Tibial nerve (tissue), 4 donors: Measurements from ENCODE around the gene KCNH1. TPM values are rescaled to one million over a fixed set of nuclear protein-coding genes. Genes with fewer than 3 reads are reported as not detected.
"Not testable (repeated sequence)": the region's sequence is repeated elsewhere in the genome, so short reads cannot be mapped to it uniquely, and the experiment has no call there.

Experiments used
- DNase-seq, 2 donors: peaks; one replicate each; pipeline ENCODE4 v3.0.0-alpha.2; 2019; ENCODE audit warnings: low spot score in 2 of 2
- H3K27ac ChIP-seq, 4 donors: fragments of 200-600 bp; sonication (generic) in 3 of 4; one replicate each; pipeline ENCODE4 v1.5.1; 2017 to 2019; ENCODE audit warnings: mild to moderate bottlenecking in 1 of 4
- H3K27me3 ChIP-seq, 2 donors: fragments of 200-600 bp; sonication (generic) in 1 of 2; one replicate each; pipeline versions ENCODE4 v1.5.1 to v1.6.0; 2017 to 2019
- H3K36me3 ChIP-seq, 3 donors: fragments of 200-600 bp; sonication (generic); one replicate each; pipeline ENCODE4 v1.5.1; 2018 to 2019
- H3K4me1 ChIP-seq, 4 donors: fragments of 200-600 bp; sonication (generic) in 3 of 4; one replicate each; pipeline ENCODE4 v1.5.1; 2017 to 2019
- H3K4me3 ChIP-seq, 4 donors: fragments of 200-600 bp; sonication (generic) in 3 of 4; one replicate each; pipeline ENCODE4 v1.5.1; 2017 to 2019; ENCODE audit warnings: mild to moderate bottlenecking in 1 of 4, moderate library complexity in 1 of 4
- H3K9me3 ChIP-seq, 4 donors: fragments of 200-600 bp; sonication (generic) in 3 of 4; one replicate each; pipeline ENCODE4 v1.5.1; 2017 to 2019
- CTCF ChIP-seq, 5 experiments: fragments of 200-600 bp in 3 of 5; fragments of 450-650 bp in 2 of 5; sonication (generic) in 3 of 5; IDR thresholded peaks; one replicate each; pipeline ENCODE4 v1.5.1; 2016 to 2019; ENCODE audit warnings: antibody characterized with exemption in 5 of 5, mild to moderate bottlenecking in 3 of 5, moderate library complexity in 2 of 5
- EP300 ChIP-seq, 2 donors: sonication (generic); formaldehyde crosslinking; IDR thresholded peaks; one replicate each; pipeline ENCODE4 v1.6.1; 2017; ENCODE audit warnings: antibody characterized with exemption in 2 of 2, mild to moderate bottlenecking in 1 of 2
- POLR2A ChIP-seq, 2 donors: fragments of 450-650 bp; IDR thresholded peaks; one replicate each; pipeline ENCODE4 v1.6.1; 2017; ENCODE audit warnings: antibody characterized with exemption in 2 of 2, mild to moderate bottlenecking in 2 of 2, moderate library complexity in 2 of 2
- WGBS, 2 donors: methylation state at CpG; one replicate each; pipeline ENCODE4 v1.1.5; 2018; 5-methylcytosine and 5-hydroxymethylcytosine counted together
- total RNA-seq, 4 donors: library from RNA; depleted of rRNA; stranded (reverse); fragments of >200 nt; gene quantifications; one replicate each; pipeline ENCODE4 v1.1.0, GENCODE V29; 2016

Gene KCNH1
- total RNA-seq, 4 donors from 2014 or later = 1.9 to 10.0 (median 3.6) TPM

DNA sequence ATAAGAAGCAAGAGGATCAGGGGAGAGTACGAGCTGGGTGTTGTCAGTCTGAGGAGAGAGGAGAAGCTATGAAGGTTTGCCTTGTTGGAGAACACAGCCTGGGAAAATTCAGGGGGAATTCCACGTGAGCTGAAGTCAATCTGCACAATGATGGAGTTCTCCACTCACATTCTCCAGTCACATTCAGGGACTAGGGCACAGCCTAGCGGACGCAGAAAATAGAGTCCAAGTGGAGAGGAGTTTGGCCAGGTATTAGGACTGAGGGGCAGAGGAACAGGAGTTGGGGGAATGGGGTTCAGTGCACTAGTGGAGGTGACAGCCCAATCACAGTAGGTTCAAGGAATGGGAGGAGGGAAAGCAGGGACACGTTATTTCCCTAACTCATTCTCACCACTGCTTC lies 124.0 kb downstream of the KCNH1 start:
- Histone ChIP-seq H3K4me1 (no peaks in the 10 kb centered on the region), H3K36me3 (no peaks in the 10 kb centered on the region), H3K27me3 (no peaks in the 10 kb centered on the region), H3K27ac (no peak overlapping the region), H3K4me3 (no peak overlapping the region), H3K9me3 (peaks cover 0 to 3% (median 0%) of the 10 kb centered on the region in 4 donors)
- no peak for DNase-seq
- 57 to 74% methylated on average over 5 of the region's 5 CpGs for WGBS, 2 donors
- TF ChIP-seq CTCF (IDR thresholded peaks at IDR 0.05) (no peak), POLR2A (IDR thresholded peaks at IDR 0.05) (no peak), EP300 (IDR thresholded peaks at IDR 0.05) (no peak)

GRCh38 chr1:211007830-211008229 lies 126.1 kb downstream of the KCNH1 start:
- Histone ChIP-seq H3K27me3 (no peaks in the 10 kb centered on the region), H3K9me3 (peaks cover 0 to 3% (median 0%) of the 10 kb centered on the region in 4 donors), H3K27ac (no peak overlapping the region), H3K4me1 (no peaks in the 10 kb centered on the region), H3K4me3 (no peak overlapping the region), H3K36me3 (no peaks in the 10 kb centered on the region)
- DNase-seq = no peak
- 90 to 95% methylated on average over 1 of the region's 1 CpG for WGBS, 2 donors
- no peak for TF ChIP-seq POLR2A (IDR thresholded peaks at IDR 0.05)
- no peak for TF ChIP-seq CTCF (IDR thresholded peaks at IDR 0.05)
- TF ChIP-seq EP300 (IDR thresholded peaks at IDR 0.05) = no peak

GRCh38 chr1:210995931-210996330 lies 138.0 kb downstream of the KCNH1 start:
- not testable (repeated sequence) for H3K9me3 ChIP-seq, H3K27me3 ChIP-seq, DNase-seq, H3K4me3 ChIP-seq, H3K4me1 ChIP-seq, H3K36me3 ChIP-seq, H3K27ac ChIP-seq
- WGBS, 2 donors = 89 to 92% methylated on average over 13 of the region's 13 CpGs

- H3K36me3 ChIP-seq = no peaks in the 10 kb centered on the region
- DNase-seq = no peak
- H3K9me3 ChIP-seq = peaks cover 0 to 4% (median 0%) of the 10 kb centered on the region in 4 donors
- TF ChIP-seq CTCF (IDR thresholded peaks at IDR 0.05) = no peak
- TF ChIP-seq POLR2A (IDR thresholded peaks at IDR 0.05) = no peak
- no peak for TF ChIP-seq EP300 (IDR thresholded peaks at IDR 0.05)
- 72 to 81% methylated on average over 4 of the region's 4 CpGs for WGBS, 2 donors
- no peaks in the 10 kb centered on the region for H3K27me3 ChIP-seq
- no peak overlapping the region for H3K4me3 ChIP-seq
- H3K4me1 ChIP-seq = no peaks in the 10 kb centered on the region
- H3K27ac ChIP-seq = no peak overlapping the region
Measured at GRCh38 chr1:210992837-210993236, 141.1 kb downstream of the KCNH1 start.

GRCh38 chr1:210989905-210990304 lies 144.0 kb downstream of the KCNH1 start:
- Histone ChIP-seq H3K4me3 (no peak overlapping the region), H3K27me3 (no peaks in the 10 kb centered on the region), H3K4me1 (no peaks in the 10 kb centered on the region), H3K36me3 (no peaks in the 10 kb centered on the region), H3K27ac (no peak overlapping the region), H3K9me3 (peaks cover 0 to 4% (median 0%) of the 10 kb centered on the region in 4 donors)
- TF ChIP-seq EP300 (IDR thresholded peaks at IDR 0.05) (no peak), CTCF (IDR thresholded peaks at IDR 0.05) (no peak), POLR2A (IDR thresholded peaks at IDR 0.05) (no peak)
- no peak for DNase-seq

- Histone ChIP-seq H3K27ac (no peak overlapping the region), H3K4me1 (no peaks in the 10 kb centered on the region), H3K36me3 (no peaks in the 10 kb centered on the region), H3K9me3 (peaks cover 0 to 27% (median 0%) of the 10 kb centered on the region in 4 donors), H3K4me3 (no peak overlapping the region), H3K27me3 (no peaks in the 10 kb centered on the region)
- TF ChIP-seq EP300 (IDR thresholded peaks at IDR 0.05) (no peak), CTCF (IDR thresholded peaks at IDR 0.05) (no peak), POLR2A (IDR thresholded peaks at IDR 0.05) (no peak)
- 83 to 93% methylated on average over 1 of the region's 1 CpG for WGBS, 2 donors
- no peak for DNase-seq
Measured at GRCh38 chr1:210981490-210981889, 152.5 kb downstream of the KCNH1 start.
